GM19240 (cell line): ENCODE results near the gene ENOSF1.
"Not testable (repeated sequence)": the region's sequence is repeated elsewhere in the genome, so short reads cannot be mapped to it uniquely, and the experiment has no call there.

Experiments used
- DNase-seq: peaks from one replicate; pipeline ENCODE4 v3.0.0; 2011; ENCODE audit warnings: low spot score; ENCODE audit not compliant: insufficient read length

The ENOSF1 gene

GRCh38 chr18:706405-706804, 6.0 kb downstream of the ENOSF1 start:
- no peak for DNase-seq

- DNase-seq: no peak
Measured at GRCh38 chr18:703213-703967, 9.0 kb downstream of the ENOSF1 start.

- DNase-seq: no peak
Measured at GRCh38 chr18:697800-698199, 14.6 kb downstream of the ENOSF1 start.

- DNase-seq: no peak
Measured at GRCh38 chr18:697012-697411, 15.4 kb downstream of the ENOSF1 start.

GRCh38 chr18:693466-694187, 18.8 kb downstream of the ENOSF1 start:
- no peak for DNase-seq

- DNase-seq: no peak
Measured at GRCh38 chr18:692824-693223, 19.6 kb downstream of the ENOSF1 start.

- no peak for DNase-seq
Measured at GRCh38 chr18:688323-688722, 24.1 kb downstream of the ENOSF1 start.

GRCh38 chr18:686339-687111, 25.9 kb downstream of the ENOSF1 start:
- DNase-seq: no peak

GRCh38 chr18:685438-685837, 27.0 kb downstream of the ENOSF1 start:
- no peak for DNase-seq

- DNase-seq: no peak
Measured at GRCh38 chr18:683531-683930, 28.9 kb downstream of the ENOSF1 start.

- DNase-seq: no peak
Measured at GRCh38 chr18:682833-683232, 29.6 kb downstream of the ENOSF1 start.

- DNase-seq: not testable (repeated sequence)
Measured at GRCh38 chr18:682416-682815, 30.0 kb downstream of the ENOSF1 start.

GRCh38 chr18:681985-682384, 30.4 kb downstream of the ENOSF1 start:
- DNase-seq: no peak

GRCh38 chr18:680392-680791, 32.0 kb downstream of the ENOSF1 start:
- no peak for DNase-seq

- DNase-seq: no peak
Measured at GRCh38 chr18:679516-679915, 32.9 kb downstream of the ENOSF1 start.

- DNase-seq: no peak
Measured at GRCh38 chr18:678482-679182, 33.8 kb downstream of the ENOSF1 start.

GRCh38 chr18:677951-678381, 34.5 kb downstream of the ENOSF1 start:
- DNase-seq: no peak

GRCh38 chr18:677145-677544, 35.3 kb downstream of the ENOSF1 start:
- no peak for DNase-seq

GRCh38 chr18:676736-677135, 35.7 kb downstream of the ENOSF1 start:
- no peak for DNase-seq

GRCh38 chr18:676069-676468, 36.4 kb downstream of the ENOSF1 start:
- DNase-seq: no peak

- DNase-seq: no peak
Measured at GRCh38 chr18:675307-675706, 37.1 kb downstream of the ENOSF1 start.

- DNase-seq: no peak
Measured at GRCh38 chr18:673769-674168, 38.7 kb downstream of the ENOSF1 start.
